COLO668 (cell line): Measurements from ENCODE around the gene CHRNA7.
"Not testable (repeated sequence)": the region's sequence is repeated elsewhere in the genome, so short reads cannot be mapped to it uniquely, and the experiment has no call there.

Experiments
- DNase-seq: peaks from one replicate; lab custom pipeline; 2025; ENCODE audit not compliant: unreplicated experiment; lab: John Stamatoyannopoulos, UW

Gene CHRNA7

DNA sequence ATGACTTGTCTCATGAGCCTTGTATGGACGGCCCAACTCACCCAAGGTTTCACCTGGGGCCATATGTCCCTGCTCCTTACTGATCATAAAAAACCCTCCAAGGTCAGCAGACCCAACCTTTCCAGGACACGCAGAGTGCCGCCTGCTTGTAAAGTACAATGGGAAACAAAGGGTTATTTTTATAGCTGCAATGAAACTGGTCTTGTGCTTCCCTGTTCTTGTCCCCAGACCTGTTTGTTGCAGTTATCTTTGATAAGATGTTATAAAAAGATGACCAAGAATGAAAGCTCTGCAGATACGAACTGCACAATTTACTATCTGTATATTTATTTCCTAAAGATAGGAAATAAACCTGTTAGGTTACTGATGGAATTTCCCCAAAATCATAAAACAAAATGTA is 136.0 kb downstream of the CHRNA7 start:
- not testable (repeated sequence) for DNase-seq

DNA sequence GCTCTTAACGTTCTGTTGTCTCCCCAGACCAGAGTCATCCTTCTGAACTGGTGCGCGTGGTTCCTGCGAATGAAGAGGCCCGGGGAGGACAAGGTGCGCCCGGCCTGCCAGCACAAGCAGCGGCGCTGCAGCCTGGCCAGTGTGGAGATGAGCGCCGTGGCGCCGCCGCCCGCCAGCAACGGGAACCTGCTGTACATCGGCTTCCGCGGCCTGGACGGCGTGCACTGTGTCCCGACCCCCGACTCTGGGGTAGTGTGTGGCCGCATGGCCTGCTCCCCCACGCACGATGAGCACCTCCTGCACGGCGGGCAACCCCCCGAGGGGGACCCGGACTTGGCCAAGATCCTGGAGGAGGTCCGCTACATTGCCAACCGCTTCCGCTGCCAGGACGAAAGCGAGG is 137.6 kb downstream of the CHRNA7 start:
- not testable (repeated sequence) for DNase-seq

DNA sequence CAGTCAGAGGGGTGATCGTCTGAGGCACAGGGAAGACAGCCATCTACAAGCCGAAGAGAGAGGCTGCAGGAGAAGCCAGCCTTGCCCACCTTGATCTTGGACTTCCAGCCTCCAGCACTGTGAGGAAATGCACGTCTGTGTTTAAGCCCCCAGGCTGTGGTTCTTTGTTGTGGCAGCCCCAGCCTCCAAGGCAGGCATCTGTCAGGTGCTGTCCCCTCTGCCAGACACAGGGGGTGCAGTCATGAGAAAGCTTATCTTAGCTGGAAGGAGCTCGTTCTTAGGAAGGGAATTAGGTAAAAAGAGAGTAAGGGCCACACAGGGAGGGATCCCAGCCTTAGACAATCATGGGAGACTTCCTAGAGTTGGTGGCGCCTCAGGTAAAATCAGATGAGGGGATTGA is 150.3 kb downstream of the CHRNA7 start:
- DNase-seq = not testable (repeated sequence)

DNA sequence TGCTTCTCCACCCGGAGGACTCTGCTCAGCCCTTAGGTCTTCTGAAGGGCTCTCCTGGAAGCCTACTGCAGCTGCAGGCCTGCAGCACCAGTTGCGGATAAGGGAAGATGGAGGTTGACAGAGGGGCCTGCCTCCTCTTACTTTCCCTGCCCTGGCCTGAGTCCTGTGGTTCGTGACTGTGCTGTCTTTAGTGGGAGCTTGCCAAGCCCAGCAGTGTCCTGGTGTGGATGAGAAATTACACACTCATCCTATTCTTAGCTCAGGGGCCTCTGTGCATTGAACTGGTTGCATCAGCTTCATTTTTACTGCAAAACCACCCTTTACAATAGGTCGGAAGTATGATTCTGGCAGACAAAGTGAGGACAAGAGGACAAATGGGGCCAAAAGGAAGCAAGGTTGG is 163.5 kb downstream of the CHRNA7 start:
- not testable (repeated sequence) for DNase-seq

DNA sequence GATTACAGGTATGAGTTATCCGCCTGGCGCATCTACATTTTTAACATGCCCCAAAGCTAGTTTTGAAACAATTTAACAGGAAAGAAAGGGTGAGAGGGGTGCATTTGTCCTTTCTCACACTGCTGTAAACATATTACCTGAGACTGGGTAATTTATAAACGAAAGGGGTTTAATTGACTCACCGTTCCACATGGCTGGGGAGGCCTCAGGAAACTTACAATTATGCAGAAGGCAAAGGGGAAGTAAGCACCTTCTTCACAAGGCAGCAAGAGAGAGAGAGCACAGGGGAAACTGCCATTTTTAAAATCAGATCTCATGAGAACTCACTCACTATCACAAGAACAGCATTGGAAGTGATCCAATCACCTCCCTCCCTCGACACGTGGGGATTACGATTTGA is 165.9 kb downstream of the CHRNA7 start:
- not testable (repeated sequence) for DNase-seq

DNA sequence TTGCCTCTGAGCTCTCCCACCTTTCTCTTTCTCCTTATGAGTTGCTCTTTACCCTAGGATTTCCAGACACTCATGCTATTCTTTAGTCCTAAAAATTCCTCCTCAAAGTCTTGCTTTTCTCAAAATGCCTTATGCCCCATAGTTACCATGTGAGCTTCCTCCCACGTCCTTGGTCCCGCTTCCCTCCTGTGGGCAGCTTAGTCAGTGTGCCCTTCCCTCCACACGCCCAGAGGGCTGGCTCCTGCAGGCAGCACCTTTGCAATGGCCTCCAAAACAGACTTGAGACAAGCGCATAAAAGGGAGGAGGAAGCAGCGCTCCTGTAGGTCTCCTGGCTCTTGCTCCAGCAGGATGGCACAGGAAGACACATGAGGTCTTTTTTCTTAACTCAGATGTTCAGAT is 168.6 kb downstream of the CHRNA7 start:
- DNase-seq = not testable (repeated sequence)

DNA sequence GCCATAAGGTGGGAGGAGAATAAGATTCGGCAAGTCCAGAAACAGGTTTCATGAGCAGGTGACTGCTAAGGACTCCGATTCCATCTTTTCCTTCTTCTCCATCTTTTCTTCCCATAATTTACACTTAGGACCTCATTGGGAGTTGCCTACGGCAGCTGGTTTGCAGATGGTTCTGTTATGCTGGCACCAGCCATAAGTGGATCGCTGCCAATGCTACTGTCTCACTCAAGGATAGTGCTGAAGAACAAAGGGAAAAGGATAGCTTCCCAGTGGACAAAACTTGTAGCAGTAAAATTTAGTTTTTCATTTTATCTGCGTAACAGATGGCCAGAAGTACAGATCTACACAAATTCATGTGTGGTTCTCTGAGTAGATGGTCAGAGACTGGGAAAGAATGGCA is 178.8 kb downstream of the CHRNA7 start:
- not testable (repeated sequence) for DNase-seq

DNA sequence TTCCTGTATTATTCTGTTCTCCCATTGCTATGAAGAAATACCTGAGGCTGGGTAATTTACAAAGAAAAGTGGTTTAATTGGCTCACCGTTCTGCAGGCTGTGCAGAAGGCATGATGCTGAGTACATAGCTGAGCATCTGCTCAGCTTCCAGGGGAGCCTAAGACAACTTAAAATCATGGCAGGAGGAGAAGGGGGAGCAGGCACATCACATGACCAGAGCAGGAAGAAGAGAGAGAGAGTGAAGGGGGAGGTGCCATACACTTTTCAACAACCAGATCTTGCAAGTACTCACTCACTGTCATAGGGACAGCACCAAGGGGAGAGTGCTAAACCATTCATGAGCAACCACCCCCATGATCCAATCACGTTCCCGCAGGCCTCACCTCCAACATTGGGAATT is 188.4 kb downstream of the CHRNA7 start:
- DNase-seq = no peak
